OCI-M2 (cell line): ENCODE measurements around the gene PPP1R15B.

Experiments
- DNase-seq: peaks from one replicate; lab custom pipeline; 2025; ENCODE audit not compliant: unreplicated experiment; lab: John Stamatoyannopoulos, UW

PPP1R15B gene

DNA sequence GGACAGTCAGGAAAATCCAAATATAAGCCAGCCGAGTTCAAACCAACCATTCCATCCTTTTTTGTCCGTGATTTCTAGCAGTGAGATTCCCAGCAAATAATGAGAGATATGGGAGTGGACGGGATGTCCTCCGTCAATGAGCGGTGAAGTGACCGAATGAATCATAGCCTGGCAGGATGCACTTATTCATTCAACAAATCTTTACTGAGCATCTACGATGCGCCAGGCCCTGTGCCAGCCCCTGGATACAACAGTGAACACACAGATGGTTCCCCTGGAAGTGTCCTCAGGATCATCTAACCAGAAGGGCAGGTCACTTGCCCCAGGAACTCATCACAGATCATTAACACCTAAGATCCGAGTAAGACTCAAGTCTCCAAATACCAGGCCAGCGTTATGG lies 43.7 kb downstream of the PPP1R15B start:
- DNase-seq, result no peak

- DNase-seq, result no peak
Measured at GRCh38 chr1:204367193-204367858, 44.3 kb downstream of the PPP1R15B start.

GRCh38 chr1:204366759-204367158 lies 44.9 kb downstream of the PPP1R15B start:
- no peak for DNase-seq

DNA sequence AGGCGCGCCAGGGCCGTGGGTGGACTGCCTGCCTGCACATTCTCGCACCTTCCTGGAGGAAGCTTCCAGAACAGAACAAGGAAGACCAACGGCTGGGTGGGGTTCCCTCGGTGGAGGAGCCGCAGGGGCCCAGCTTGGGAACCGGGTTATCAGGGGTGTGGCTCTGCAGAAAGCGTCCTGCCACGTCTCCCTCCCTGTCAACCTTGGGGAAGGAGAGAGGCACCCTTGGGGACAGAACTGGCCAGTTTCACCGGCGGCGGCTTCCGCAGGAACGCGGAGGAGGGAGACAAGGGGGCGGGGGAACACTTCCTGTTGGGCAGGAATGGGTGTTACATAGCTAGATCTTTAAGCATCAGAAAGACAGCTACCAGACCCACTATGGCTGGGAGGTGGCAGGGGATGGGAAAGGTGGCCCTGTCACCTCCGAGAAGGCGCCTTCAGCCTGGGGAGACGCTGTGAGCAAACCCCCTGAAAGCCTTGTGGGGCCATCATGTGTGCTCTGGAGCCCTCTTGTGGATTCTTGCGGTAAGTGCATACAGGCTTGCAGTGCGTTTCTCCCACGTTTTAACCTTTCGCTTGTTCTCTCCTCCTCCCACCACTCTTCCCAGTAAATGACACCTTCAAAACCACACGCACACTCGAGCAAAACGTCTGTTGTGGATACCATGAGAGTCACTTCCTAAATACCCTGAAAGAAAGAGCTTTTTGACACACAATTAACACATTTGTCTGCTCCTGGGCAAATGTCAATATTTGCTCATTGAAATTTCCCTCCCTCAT lies 48.1 kb downstream of the PPP1R15B start:
- no peak for DNase-seq

DNA sequence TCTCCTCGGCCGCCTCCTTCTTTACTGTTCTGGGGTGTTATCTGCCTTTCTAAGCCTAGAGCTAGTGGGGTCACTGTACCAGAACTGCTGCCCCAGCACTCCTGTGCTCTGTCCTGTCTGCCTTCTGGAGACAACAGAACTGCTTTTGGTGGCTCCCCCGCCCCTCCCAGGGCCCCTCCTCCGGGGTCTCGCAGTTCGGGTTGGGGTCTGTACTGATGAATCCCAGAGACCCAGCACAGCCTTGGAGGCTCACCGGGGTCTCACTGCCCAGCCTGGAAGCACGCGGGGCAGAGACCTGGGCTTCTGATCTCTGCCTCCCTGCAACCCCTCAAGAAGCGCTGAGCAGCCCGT lies 48.7 kb downstream of the PPP1R15B start:
- DNase-seq, result no peak

DNA sequence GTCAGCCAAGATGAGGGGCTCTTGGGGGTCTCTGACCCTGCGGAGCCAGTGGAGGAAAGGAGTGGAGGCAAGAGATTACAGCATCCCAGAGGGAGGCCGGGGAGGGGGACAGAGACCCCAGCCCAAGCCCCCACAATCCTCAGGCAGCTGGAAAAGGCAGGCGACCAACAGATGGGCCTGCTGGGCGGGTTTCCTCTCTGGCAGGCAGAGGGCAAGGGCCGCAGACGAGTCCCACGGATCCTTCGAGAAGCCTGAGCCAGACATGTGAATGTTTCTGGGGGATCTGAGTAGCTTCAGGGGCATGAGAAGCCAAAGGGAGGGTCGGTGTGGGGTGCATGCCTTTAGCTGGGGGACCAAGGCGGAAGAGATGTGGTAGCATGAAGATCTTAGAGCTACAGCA lies 49.8 kb downstream of the PPP1R15B start:
- DNase-seq, result no peak

DNA sequence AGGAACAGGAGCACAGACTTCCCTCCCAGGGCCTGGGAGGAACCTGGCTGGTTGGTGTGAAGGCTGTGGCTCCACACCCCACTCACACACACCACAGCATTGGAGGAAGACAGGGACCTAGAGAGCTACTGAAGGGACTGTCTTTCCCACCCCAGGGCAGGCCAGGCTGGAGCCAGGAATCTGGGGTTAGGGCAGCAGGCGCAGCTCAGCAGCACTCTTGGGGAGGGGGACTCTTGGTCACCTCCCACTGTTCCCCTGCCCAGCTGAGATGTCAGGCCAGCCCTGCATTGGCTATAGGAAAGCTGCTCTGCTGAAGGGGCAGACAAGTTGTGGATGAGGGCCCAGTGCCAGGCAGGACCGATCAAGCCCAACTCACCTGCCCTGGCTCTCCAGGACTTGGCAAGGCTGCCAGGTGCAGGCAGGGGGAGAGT lies 50.3 kb downstream of the PPP1R15B start:
- DNase-seq, result no peak

- no peak for DNase-seq
Measured at GRCh38 chr1:204360314-204360713, 51.3 kb downstream of the PPP1R15B start.

DNA sequence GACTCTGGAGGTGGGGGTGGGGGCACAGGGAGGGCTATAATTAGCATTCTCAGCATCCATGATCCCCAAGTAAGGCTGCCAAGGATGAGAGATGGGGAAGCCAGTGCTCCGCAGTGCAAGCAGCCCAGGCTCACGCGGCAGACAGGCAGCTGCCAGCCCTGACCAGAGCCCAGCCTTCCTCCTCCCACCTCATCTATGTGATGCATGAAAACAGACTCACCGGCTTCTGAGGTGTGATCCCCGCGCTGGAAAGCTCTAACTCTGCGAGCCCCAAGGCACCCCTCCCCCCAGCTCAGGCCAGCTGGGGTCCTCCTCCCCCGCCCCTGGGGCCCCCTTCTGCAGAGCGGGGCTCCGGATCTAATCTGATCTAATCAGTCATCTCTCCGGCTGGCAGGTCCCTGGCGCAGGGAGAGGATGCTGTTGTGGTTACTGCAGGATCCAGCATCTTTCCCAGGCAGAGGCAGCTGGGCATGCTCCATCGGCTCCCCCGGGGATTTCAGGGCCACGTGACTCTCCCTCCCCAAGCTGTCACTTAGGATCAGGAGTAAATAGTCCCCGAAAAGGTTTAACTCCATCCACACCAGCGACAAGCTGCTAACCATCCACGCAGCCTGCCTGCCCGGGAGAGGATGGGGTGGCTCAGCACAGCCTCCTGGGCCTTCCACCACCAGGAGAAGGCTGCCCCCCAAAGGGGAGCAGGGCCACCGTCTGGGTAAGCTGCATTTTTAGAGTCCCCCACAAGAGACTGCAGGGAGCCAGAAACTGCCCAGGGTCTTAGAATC lies 52.0 kb downstream of the PPP1R15B start, which contains the start of gene PLEKHA6:
Gene PLEKHA6 (minus strand): TSS at position 456 of the 782 bp plus-strand sequence. CDS start 86,202 bp downstream, outside the sequence.
- DNase-seq, result no peak

DNA sequence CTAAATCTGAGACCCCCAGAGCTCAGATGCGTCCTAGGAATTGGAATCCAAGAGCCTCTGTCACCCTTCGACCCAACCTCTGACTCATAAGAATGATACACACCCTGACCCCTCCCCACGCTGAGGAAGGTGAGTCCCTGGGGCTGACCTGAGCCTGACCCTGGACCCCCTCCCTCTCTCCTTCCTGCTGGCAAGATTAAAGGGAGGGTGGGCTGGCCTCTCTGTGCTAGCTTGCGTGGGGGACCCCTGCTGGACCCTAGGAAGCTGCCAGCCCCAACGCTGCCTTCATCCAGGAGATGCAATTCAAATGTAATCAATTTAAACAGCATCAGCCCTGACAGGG lies 52.5 kb downstream of the PPP1R15B start:
- no peak for DNase-seq

GRCh38 chr1:204358605-204359004 lies 53.0 kb downstream of the PPP1R15B start:
- no peak for DNase-seq

DNA sequence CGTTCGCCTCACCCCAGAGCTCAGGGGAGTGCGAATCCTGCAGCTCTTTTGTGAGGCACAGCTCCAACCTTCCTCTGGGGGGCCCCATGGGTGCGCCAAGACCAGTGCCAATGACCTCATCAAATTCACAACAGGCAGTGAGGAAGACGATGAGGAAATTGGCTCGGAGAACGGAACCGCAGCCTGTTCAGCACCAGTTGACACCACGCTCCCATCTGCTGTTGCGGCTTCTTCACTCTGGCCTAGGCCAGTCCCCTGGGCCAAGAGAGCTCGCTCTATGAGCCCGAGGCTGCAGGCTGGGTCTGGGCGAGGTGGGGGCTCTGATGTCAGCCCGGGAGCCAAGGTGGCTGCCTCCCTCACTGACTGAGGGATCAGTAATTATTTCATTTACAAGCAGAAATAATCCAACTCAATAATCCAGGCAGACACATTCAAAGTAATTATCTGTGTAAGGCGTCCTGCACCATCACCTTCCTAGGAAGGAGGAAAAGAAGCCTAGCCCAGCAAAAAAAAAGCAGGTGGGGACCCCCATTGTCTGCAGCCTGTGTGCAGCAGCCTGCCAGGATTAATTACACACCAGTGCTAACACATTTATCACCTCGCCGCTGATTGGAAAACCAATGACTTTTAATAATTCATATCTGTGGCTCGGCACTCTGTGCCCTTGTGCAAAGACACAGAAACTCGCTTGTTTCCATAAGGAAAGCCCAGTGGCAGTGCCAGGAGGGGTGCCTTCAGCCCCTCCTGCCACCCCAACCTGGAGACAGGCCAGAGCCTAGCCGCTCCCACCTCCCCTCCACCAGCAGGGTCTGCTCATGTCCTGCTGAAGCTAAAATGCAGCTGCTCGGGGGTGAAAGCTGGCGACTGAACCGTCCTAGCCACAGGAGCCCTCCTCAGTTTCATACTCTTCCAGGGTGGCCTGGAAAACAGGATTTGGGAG lies 53.8 kb downstream of the PPP1R15B start:
- no peak for DNase-seq

GRCh38 chr1:204356997-204357396 lies 54.6 kb downstream of the PPP1R15B start:
- no peak for DNase-seq

- no peak for DNase-seq
Measured at GRCh38 chr1:204355913-204356312, 55.7 kb downstream of the PPP1R15B start.

- DNase-seq, result no peak
Measured at GRCh38 chr1:204354579-204354978, 57.0 kb downstream of the PPP1R15B start.
